HS-27A (cell line): ENCODE measurements around the gene DDX28.
A peak's percentile ranks its signal among the peaks of the same experiment; 100 is the strongest.

Experiments used
- DNase-seq: peaks from one replicate; pipeline ENCODE4 v3.0.0-alpha.2; 2012; ENCODE audit warnings: low read depth, missing footprints

Gene DDX28, protein sequence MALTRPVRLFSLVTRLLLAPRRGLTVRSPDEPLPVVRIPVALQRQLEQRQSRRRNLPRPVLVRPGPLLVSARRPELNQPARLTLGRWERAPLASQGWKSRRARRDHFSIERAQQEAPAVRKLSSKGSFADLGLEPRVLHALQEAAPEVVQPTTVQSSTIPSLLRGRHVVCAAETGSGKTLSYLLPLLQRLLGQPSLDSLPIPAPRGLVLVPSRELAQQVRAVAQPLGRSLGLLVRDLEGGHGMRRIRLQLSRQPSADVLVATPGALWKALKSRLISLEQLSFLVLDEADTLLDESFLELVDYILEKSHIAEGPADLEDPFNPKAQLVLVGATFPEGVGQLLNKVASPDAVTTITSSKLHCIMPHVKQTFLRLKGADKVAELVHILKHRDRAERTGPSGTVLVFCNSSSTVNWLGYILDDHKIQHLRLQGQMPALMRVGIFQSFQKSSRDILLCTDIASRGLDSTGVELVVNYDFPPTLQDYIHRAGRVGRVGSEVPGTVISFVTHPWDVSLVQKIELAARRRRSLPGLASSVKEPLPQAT

DNA sequence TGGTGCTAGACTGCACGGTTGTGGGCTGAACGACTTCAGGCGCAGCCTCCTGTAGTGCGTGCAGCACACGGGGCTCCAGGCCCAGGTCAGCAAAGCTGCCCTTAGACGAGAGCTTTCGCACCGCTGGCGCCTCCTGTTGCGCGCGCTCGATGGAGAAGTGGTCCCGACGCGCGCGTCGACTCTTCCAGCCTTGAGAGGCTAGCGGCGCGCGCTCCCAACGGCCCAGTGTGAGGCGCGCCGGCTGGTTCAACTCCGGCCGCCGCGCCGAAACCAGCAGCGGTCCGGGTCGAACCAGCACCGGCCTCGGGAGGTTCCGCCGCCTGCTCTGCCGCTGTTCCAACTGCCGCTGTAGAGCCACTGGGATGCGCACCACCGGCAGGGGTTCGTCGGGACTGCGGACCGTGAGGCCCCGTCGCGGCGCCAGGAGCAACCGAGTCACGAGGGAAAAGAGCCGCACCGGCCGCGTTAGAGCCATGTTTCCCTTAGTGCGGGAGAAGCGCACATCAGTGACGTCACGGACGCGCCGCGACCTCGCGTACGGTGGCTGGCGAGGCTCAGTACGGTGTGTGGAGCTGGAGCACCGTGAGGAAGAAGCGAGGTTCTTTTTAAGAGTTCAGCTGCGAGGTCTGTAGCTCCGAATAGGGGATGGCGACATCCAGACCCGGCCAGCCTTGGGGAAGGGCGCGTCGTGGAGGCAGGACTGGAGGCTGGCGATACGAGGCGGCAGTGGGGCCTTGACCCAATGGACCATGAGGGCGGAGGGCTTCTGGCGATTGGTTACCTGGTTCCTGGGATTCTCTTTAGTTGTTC is at the start of gene DDX28, which contains the start of gene DUS2:
DDX28 (minus strand) TSS at position 505 of the 810 bp plus-strand sequence; CDS start at position 475, 30 bp downstream.
DUS2 (plus strand) TSS at position 557 of the 810 bp plus-strand sequence. CDS start 14,740 bp downstream, outside the sequence.
- peak; percentile 91 for DNase-seq

DNA sequence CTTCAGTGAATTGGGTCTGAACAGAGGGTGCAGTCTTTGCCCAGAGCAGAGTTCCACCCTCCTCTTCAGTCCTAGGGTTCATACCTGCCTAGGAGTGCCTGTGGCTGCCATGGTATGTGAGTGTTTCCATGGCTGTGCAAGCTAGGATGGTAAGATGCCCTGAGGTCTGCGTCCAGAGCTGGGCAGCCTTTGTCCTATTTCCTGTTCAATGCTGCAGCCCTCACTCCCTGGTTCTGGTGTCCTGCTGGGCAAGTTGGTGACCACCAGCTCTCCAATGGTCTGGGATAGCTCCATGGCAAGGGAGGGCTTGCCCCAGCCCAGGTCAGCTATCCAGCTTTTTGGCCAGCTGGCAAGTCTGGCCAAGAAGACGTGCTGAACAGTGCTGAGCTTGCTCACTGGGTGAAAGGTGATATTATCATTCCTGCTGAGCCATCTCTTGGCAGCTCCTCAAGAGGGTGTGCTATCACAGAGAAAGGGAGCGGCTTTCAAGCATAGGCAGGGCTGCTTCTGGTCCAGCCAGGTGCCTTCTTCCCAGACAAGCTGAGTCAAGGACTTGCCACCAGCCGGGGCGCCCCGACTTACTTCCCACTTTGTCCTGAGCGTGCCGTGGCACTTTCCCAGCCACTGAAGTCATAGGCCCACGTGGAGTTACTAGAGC is 49.1 kb upstream of the DDX28 start:
- DNase-seq: no peak

DNA sequence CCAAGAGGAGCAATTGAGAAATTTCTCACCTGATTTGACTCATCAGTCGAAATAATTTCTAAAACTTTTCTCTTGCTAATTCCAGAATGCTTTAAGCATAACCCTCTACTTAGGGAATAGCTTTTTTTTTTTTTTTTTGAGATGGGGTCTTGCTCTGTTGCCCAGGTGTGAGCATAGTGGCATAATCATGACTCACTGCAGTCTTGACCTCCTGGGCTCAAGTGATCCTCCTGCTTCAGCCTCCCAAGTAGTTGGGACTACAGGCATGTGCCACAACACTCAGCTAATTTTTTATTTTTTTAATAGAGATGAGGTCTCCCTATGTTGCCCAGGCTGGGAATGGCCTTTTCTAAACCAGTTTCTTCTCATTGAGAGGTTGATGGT is 48.5 kb upstream of the DDX28 start:
- DNase-seq: no peak

DNA sequence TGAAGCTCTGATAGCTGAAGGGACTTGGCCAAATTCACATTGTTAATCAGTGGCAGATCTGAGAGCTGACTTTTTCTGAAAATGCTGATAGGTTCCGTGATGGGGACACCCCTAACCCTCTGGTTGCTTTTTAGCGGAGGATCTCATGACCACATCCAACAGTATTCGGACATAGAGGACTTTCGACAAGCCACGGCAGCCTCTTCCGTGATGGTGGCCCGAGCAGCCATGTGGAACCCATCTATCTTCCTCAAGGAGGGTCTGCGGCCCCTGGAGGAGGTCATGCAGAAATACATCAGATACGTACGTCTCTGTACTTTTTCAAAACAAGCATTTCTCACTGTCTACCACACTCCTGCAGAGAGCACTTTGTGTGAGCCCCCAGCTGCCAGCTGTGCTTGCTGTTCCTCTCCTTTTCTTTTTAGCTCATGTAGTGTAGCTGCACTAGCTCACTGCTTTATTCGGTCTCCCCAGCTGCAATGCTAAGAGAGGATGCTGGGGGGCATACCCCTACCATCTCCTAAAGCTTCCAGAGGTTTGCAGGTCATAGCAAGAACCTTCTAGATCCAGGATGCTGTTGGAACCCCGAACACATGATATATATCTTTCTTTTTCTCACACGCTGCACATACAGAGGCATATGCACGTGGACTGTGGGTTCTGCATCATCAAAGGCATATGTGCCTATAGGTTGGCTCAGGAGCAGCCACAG is 47.9 kb upstream of the DDX28 start:
- DNase-seq: no peak

DNA sequence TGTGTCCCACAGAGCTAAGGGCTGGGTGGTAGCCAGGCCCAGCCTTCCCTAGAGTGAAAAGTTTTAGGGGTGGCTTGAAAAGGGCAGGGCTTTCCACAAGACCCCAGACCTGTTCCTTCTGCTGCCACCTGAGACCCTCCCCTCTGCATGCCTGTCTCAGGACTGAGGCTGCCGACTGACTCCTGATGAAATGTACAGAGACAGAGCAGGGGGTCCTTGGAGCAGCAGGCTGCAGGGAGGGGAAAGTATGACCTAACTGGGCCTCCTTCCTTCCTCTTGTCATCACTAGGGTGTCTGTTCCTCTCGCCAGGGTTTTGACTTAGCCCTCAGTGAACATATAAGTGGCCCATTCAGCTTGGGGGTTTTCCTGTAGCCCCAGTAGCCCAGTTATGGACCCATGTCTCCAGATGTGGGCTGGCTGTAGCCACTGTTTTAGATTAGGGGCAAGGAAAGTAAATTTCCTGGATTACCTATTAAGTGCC is 47.3 kb upstream of the DDX28 start:
- no peak for DNase-seq

DNA sequence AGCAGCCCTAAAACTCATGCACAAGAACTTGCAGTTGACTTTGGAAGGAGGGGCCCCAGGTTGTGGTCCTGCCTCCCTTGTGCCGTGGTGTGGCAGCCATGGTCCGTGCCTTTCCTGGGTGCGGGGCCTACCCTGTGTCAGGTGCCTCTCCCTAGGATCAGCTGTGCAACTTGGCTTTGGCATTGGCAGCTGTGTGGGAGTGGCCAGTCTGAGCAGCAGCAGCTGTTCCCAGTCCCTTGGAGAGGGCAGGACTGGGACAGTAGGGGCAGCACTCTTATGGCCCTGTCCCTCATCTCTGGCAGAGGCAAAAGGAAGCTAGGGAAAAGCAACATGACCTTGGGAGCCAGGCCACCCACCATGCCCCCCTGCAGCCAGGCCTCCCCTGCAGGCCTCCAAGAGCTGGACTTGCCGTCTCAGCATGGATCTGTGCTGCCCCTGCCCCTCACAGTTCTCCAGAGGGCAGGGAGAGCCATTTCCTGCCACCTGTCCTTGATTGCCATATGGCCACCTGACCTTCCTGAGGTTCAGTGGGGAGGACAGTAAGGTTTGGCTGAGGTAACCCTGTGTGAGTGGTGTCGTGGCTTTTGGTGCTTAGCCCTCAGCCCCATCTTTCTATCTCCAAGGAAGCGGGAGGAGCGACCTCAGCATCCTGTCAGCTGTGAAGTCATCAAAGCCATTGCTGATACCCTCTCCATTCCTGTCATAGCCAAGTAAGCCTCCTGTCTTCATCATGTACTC is 46.6 kb upstream of the DDX28 start:
- DNase-seq: no peak

DNA sequence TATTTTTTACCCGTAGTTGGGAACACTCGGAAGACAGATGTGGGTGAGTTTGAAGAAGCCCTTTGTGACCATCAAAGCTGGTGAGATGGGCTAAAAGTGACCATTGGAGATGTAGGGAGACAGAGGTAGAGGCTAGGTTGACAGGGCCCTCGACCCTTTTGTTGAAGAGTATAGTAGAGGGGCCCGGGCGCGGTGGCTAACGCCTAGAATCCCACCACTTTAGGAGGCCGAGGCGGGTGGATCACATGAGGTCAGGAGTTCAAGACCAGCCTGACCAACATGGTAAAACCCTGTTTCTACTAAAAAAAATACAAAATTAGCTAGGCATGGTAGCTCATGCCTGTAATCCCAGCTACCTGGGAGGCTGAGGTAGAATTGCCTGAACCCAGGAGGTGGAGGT is 45.9 kb upstream of the DDX28 start:
- DNase-seq: no peak

DNA sequence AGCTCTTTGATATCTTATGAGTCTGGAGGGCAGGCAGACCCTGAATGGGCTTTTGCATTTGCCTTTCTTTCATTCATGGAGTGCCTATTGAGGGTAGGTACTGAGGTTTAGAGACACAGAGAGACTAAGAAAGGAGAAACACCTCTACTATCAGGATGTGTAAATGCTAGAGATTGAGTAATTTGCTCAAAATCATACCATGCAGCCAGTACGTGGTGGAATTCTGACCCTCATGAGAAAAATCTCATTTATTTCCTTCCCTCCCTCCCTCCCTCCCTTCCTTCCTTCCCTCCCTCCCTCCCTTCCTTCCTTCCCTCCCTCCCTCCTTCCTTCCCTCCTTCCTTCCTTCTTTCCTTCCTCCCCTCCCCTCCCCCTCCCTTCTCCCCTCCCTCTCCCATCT is 43.7 kb upstream of the DDX28 start:
- DNase-seq: no peak

DNA sequence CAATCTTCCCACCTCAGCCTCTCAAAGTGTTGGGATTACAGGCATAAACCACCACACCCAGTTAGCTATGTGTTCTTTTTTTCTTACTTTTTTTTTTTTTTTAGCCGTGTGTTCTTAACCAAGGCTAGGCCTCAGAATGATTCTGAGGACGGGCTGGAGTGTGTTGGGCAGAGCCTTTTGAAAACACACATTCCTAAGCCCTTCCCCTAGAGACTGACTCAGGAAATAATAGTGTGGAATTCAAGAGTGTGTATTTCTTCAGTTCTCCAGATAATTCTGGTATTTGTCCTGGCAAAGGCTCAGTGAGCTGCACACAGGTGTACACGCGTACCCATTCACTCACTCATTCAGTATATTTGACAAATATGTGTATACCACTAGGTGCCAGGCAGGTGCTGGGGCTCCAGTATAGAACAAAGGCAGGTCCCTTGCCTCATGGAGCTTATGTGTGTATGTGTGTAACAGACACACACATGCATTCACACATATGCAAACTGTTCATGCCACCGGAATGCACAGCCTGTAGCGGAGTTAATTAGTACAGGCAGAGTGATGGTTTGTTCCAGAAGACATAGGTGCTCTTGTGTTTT is 42.8 kb upstream of the DDX28 start:
- peak; percentile 92 for DNase-seq

DNA sequence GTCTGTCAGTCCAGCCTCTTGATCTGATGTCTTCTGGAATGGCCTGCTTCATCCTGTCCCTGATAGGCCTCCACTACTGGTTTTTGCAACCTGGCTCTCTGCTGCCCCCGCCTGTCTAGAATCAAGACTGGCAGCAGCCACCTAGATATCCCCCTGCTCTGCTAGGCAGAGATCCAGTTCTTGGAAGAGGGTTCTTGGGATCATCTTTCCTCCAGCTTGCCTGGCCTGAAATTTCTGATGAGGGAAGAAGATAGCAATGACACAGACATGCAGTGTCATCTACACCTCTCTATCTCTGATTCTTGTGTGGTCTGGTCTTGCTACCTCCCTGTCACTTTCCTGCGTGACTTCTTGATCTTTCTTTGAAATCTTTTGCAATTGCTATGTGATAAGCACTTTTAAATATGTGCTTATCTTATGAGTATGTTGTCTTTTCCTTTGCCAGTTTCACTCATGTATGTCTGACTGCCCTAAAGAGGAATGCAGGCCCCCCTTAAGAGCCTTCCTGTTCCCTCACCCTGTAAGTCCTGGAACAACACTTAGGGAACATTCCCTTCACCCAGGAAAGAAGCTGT is 41.8 kb upstream of the DDX28 start:
- peak; percentile 95 for DNase-seq

DNA sequence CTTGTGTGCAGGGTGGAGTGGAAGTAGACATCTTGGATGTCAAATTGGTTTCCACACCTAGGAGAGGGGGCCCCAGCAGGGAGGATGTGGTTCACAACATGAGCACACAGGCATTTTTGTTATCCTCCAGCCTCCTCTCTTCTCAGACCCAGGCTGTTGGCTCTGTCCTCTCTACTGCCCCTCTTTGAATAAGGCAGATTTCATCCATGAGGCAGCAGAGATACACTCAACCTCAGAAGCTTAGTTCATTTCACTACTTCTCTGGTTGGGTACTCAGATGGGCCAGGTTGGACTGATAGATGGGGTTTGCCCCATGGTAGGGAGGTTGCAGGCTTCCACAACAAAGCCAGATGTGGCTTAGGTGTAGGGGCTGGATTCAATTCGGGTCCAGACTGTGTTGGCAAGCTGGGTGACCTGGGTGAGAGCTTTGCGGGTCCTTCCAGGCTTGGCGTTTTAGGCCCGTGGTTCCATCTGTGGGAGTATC is 39.9 kb upstream of the DDX28 start:
- DNase-seq: no peak

DNA sequence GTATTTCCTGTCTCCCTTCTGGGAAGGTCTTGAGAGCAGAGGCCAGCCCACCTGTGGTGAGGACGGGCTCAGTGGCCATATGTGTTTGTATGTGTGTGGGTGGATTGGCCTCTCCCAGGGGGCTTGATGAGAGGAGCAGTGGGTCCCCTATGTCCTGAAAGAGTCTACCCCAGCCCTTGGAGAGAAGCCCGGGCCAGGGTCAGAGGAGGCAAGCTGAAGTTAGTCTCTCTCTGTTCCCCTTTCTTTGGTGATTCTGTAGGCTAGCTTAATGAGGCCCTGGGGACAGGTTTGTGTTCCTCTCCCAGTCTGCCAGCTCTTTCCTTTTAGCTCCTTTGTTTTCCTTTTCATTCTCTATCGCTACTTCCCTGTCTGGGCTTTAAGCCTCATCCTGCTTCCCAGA is 38.4 kb upstream of the DDX28 start:
- no peak for DNase-seq

DNA sequence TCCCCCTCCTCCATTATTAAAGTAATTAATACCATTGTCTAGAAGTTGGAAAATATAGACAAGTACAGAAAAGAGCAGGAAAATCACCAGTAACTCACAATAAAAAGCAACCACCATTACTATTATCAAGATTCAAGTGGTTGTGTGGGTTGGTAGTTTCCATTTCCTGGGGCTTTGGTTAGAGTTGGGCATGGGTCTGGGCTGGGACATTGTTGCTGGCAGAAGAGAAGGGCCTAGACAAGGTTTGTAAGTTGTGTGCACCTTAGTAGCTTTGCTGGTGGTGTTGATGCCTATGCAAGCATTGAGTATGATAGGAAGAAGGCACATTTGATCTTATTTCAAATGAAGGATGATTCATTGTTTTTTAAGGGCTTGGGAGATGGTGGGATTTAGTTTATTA is 36.8 kb upstream of the DDX28 start:
- DNase-seq: no peak

DNA sequence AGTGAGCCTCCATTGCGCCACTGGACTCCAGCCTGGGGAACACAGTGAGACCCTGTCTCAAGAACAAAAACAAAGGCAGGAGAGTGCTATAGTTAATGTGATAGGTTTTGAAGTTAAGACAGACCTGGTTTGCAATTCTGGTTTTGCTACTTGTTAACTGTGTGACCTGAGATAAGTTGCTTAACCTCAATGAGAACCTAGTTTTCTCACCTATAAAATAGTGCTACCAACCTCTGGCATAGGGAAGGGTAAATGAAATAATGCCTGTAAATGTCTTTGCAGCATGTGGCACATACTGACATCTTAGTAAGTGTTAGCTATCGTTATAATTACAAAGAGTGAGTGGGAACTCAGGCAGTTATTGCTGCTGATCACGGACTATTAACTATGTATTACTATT is 32.4 kb upstream of the DDX28 start:
- DNase-seq: no peak

DNA sequence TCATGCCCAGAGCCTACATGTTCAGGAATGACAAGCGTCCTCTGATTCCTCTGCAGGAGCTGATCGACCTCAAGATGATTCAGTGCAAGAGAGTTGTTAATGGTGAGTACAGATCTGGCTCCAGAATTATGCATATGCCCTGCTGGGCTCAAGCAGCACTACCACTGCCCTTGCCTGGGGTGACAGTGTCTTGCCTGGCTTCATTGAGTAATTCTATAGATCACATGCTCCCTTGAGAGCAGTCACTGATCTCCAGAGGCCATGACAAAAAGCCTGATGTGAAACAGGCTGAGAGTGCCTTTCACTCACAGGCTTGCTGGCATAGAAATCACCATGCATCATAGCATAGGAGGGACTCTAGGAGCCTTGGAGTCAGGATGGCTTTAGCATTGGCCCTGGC is 26.4 kb upstream of the DDX28 start:
- DNase-seq: no peak

DNA sequence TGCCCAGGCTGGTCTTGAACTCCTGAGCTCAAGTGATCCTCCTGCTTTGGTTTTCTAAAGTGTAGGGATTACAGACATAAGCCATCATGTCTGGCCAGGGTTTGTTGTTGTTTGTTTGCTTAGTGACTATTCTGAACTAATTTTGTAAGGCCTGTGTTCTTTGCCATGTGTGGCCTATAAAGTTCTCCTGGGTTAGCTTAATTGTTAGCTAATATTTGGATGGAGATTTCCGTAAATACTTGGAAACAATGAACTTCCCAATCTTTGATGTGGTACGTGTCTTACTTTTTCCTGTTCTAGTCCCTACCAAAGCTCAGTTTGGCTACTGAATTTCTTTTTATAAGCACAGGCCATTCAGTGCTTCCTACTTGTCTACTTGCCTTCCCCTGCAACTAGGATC is 25.0 kb upstream of the DDX28 start:
- no peak for DNase-seq

DNA sequence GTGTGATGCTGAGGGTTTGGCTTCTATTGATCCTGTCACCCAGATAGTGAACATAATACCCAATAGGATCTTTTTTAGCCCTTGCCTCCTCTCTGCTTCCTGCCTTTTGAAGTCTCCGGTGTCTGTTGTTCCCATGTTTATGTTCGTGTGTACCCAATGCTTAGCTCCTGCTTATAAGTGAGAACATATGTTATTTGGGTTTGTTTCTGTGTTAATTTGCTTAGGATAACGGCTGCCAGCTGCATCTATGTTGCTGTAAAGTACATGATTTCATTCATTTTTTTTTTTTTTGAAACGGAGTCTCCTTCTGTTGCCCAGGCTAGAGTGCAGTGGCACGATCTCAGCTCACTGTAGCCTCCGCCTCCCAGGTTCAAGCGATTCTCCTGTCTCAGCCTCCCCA is 23.1 kb upstream of the DDX28 start:
- no peak for DNase-seq

DNA sequence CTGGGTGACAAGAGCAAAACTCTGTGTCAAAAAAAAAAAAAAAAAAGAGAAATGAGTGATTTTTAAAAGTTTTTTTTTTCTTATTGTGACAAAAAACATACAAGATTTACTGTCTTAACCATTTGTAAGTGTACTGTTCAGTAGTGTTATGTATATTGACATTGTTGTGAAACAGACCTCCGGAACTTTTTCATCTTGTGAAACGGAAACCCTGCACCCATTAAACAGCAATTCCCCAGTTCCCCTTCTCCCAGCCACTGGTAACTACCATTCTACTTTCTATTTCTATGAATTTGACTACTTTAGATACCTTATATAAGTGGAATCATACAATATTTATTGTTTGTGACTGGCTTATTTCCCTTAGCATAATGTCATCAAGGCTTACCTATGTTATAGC is 18.8 kb upstream of the DDX28 start:
- DNase-seq: no peak

DNA sequence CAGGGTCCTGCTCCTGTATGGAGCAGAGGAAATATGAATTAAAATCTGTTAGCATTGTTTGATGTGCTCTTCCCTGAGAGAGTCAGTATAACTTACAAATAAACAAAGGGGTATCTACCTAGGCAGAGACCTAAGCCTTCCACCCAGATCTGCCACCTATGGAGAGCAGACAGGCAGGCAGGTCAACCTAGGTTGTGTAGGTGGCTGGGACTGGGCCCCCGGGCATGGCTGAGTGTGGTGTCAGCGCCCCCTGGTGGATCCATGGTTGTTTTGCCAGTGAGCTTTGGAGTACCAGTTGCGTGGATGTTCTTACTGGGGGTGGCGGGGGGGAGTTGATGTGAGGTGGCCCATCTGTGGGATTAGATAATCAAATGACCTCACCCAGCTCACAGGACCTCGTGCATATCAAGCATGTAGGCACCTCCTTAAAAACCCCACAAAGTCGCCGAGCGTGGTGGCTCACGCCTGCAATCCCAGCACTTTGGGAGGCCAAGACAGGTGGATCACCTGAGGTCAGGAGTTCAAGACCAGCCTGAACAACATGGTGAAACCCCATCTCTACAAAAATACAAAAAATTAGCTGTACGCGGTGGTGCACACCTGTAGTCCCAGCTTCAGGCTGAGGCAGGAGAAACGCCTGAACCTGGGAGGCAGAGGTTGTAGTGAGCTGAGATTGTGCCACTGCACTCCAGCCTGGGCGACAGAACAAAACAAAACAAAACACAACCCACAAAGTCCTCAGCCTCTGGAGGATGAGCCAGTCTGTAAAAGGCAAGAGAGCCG is 17.7 kb upstream of the DDX28 start:
- DNase-seq: peak; percentile 34
